GM23338 (cell line): ENCODE measurements around the gene WDR31. TPM values are rescaled to one million over a fixed set of nuclear protein-coding genes. Genes with fewer than 3 reads are reported as not detected.

ENCODE experiments used
- ATAC-seq: fragments of 200-7000 bp; cut with Tn5 transposase; 3 replicates; pipeline ENCODE4 v1.9.1; 2020
- DNase-seq: peaks from one replicate; pipeline ENCODE4 v3.0.0-alpha.2; 2015; ENCODE audit warnings: low spot score
- H2AFZ ChIP-seq: fragments of 200-600 bp; sonication (generic); 2 replicates; pipeline ENCODE4 v1.8.0; 2016; ENCODE audit warnings: antibody characterized with exemption, mild to moderate bottlenecking, moderate library complexity
- H3F3A ChIP-seq: fragments of 200-600 bp; sonication (generic); replicated peaks from 2 replicates; pipeline ENCODE4 v1.8.0; 2017; ENCODE audit warnings: antibody characterized with exemption, mixed run types, low read depth
- H3K27ac ChIP-seq: fragments of 200-600 bp; sonication (generic); 2 replicates; pipeline ENCODE4 v1.6.1; 2016; ENCODE audit warnings: low read depth
- H3K27me3 ChIP-seq: fragments of 200-600 bp; sonication (generic); 2 replicates; pipeline ENCODE4 v1.8.0; 2016; ENCODE audit warnings: mild to moderate bottlenecking, mixed run types, moderate library complexity; ENCODE audit not compliant: insufficient read depth
- H3K36me3 ChIP-seq: fragments of 200-600 bp; sonication (generic); 2 replicates; pipeline ENCODE4 v1.8.0; 2016; ENCODE audit warnings: mild to moderate bottlenecking; ENCODE audit not compliant: insufficient read depth
- H3K4me1 ChIP-seq: fragments of 200-600 bp; sonication (generic); 2 replicates; pipeline ENCODE4 v1.8.0; 2016; ENCODE audit warnings: mild to moderate bottlenecking, moderate library complexity; ENCODE audit not compliant: insufficient read depth
- H3K4me2 ChIP-seq: fragments of 200-600 bp; sonication (generic); 2 replicates; pipeline ENCODE4 v1.7.1; 2017; ENCODE audit warnings: mixed run types
- H3K4me3 ChIP-seq: fragments of 200-600 bp; sonication (generic); 2 replicates; pipeline ENCODE4 v1.6.1; 2016; ENCODE audit warnings: mixed run types
- H3K79me2 ChIP-seq: fragments of 200-600 bp; sonication (generic); replicated peaks from 2 replicates; pipeline ENCODE4 v1.8.0; 2017; ENCODE audit warnings: mild to moderate bottlenecking; ENCODE audit not compliant: insufficient read depth
- H3K9me2 ChIP-seq: fragments of 200-600 bp; sonication (generic); 2 replicates; pipeline ENCODE4 v1.8.0; 2017; ENCODE audit not compliant: insufficient read depth
- H4K20me1 ChIP-seq: fragments of 200-600 bp; sonication (generic); replicated peaks from 2 replicates; pipeline ENCODE4 v1.8.0; 2017; ENCODE audit warnings: mild to moderate bottlenecking; ENCODE audit not compliant: insufficient read depth
- H3K27ac Mint-ChIP-seq: 2 replicates; pipeline ENCODE4 v1.8.0; 2020; ENCODE audit warnings: inconsistent platforms, mild to moderate bottlenecking, moderate library complexity, mixed read lengths
- H3K27me3 Mint-ChIP-seq: 3 replicates; pipeline ENCODE4 v1.8.0; 2022; ENCODE audit warnings: low read depth, mild to moderate bottlenecking, moderate library complexity, mixed read lengths, inconsistent platforms; ENCODE audit not compliant: insufficient read depth, poor library complexity
- H3K36me3 Mint-ChIP-seq: 3 replicates; pipeline ENCODE4 v1.8.0; 2021; ENCODE audit warnings: low read depth, mild to moderate bottlenecking, inconsistent platforms, moderate library complexity, mixed read lengths
- H3K4me1 Mint-ChIP-seq: 3 replicates; pipeline ENCODE4 v1.8.0; 2020; ENCODE audit warnings: mild to moderate bottlenecking, inconsistent platforms, mixed read lengths
- H3K4me3 Mint-ChIP-seq: 3 replicates; pipeline ENCODE4 v1.8.0; 2021; ENCODE audit warnings: moderate library complexity, mild to moderate bottlenecking, inconsistent platforms, mixed read lengths
- H3K9me3 Mint-ChIP-seq: 3 replicates; pipeline ENCODE4 v1.8.0; 2020; ENCODE audit warnings: moderate library complexity, mild to moderate bottlenecking, inconsistent platforms, mixed read lengths
- CREB1 ChIP-seq: fragments of 250-450 bp; sonication (Bioruptor Pico); IDR thresholded peaks from 2 replicates; pipeline ENCODE4 v1.5.0; 2020; ENCODE audit warnings: low read depth, mild to moderate bottlenecking, moderate library complexity
- ETS1 ChIP-seq: IDR thresholded peaks from 2 replicates; pipeline ENCODE4 v1.6.1; 2016; ENCODE audit warnings: antibody characterized with exemption
- EZH2 ChIP-seq: fragments of 200-600 bp; sonication (generic); IDR thresholded peaks from one replicate; pipeline ENCODE4 v1.8.0; 2017; ENCODE audit warnings: antibody characterized with exemption, mild to moderate bottlenecking, low read depth; ENCODE audit not compliant: unreplicated experiment
- EZH2phosphoT487 ChIP-seq: fragments of 200-600 bp; sonication (generic); IDR thresholded peaks from one replicate; pipeline ENCODE4 v1.8.1; 2018; ENCODE audit warnings: antibody characterized with exemption; ENCODE audit not compliant: unreplicated experiment
- JUNB ChIP-seq: IDR thresholded peaks from one replicate; pipeline ENCODE4 v1.6.1; 2016; ENCODE audit warnings: antibody characterized with exemption; ENCODE audit not compliant: unreplicated experiment
- NANOG ChIP-seq: IDR thresholded peaks from 2 replicates; pipeline ENCODE4 v1.6.1; 2016; ENCODE audit warnings: antibody characterized with exemption, borderline replicate concordance
- POLR2AphosphoS5 ChIP-seq: IDR thresholded peaks from 2 replicates; pipeline ENCODE4 v1.6.1; 2016; ENCODE audit warnings: antibody characterized with exemption, low read depth
- STAT1 ChIP-seq: IDR thresholded peaks from one replicate; pipeline ENCODE4 v1.6.1; 2016; ENCODE audit warnings: antibody characterized with exemption; ENCODE audit not compliant: unreplicated experiment
- ZNF114 ChIP-seq: fragments of 250-450 bp; sonication (Bioruptor Pico); IDR thresholded peaks from 2 replicates; pipeline ENCODE4 v1.5.0; 2020; ENCODE audit warnings: mild to moderate bottlenecking, moderate library complexity
- polyA plus RNA-seq: library from polyadenylated mRNA; unstranded; fragments of >200 nt; fragmentation: Nextera tagmentation; extraction: Ambion mirVana; gene quantifications from 2 replicates; pipeline ENCODE4 v1.2.1, GENCODE V29; 2016
- total RNA-seq: library from RNA; depleted of rRNA; stranded (reverse); fragments of >200 nt; shearing (Covaris generic); gene quantifications from 2 replicates; pipeline ENCODE4 v1.2.3, GENCODE V29; 2014

The WDR31 gene
- total and polyA plus RNA-seq, 2 experiments from 2014 or later = 0.13 to 0.63 TPM

GRCh38 chr9:113350107-113350661 is 10.1 kb upstream of the WDR31 start:
- H3K4me3 ChIP-seq = peak overlapping the region; percentile 79
- Mint-ChIP-seq H3K9me3 (no peaks in the 10 kb centered on the region), H3K4me3 (peak overlapping the region; percentile 81), H3K27me3 (peaks cover 19% of the 10 kb centered on the region), H3K27ac (no peak overlapping the region), H3K36me3 (no peaks in the 10 kb centered on the region), H3K4me1 (peaks cover 16% of the 10 kb centered on the region)
- H3K9me2 ChIP-seq = peaks cover 2% of the 10 kb centered on the region; the same call in 1 of the 2 replicates
- no peak for TF ChIP-seq ZNF114 (CRISPR knock-in tag)
- no peak for TF ChIP-seq JUNB
- no peak for TF ChIP-seq STAT1
- TF ChIP-seq ETS1 = no peak
- no peak for TF ChIP-seq CREB1 (CRISPR knock-in tag)
- no peak for TF ChIP-seq EZH2phosphoT487
- TF ChIP-seq EZH2 = no peak
- TF ChIP-seq NANOG = no peak
- peak overlapping the region; percentile 80 for H3K4me2 ChIP-seq
- no peaks in the 10 kb centered on the region for H4K20me1 ChIP-seq
- H3K79me2 ChIP-seq = no peaks in the 10 kb centered on the region
- H3K4me1 ChIP-seq = peaks cover 16% of the 10 kb centered on the region; the same call in 1 of the 2 replicates
- H3K27ac ChIP-seq = no peak overlapping the region
- no peaks in the 10 kb centered on the region for H3K36me3 ChIP-seq
- peak overlapping the region; percentile 90 for H2AFZ ChIP-seq
- H3F3A ChIP-seq = no peaks in the 10 kb centered on the region
- ATAC-seq (peak; percentile 12), DNase-seq (no peak)
- peaks cover 28% of the 10 kb centered on the region for H3K27me3 ChIP-seq

GRCh38 chr9:113349445-113350094 is 9.5 kb upstream of the WDR31 start, which contains the start of gene BSPRY:
Gene BSPRY (plus strand): TSS chr9:113349541. CDS start chr9:113349580, 39 bp downstream.
- peak within 1 kb of the TSS; percentile 80 for H3K4me2 ChIP-seq
- peak within 1 kb of the TSS; percentile 90 for H2AFZ ChIP-seq

More at GRCh38 chr9:113349445-113350094, 9.5 kb upstream of the WDR31 start, which contains the start of gene BSPRY:
- Histone ChIP-seq H3K79me2 (no peaks in the 10 kb centered on the region), H4K20me1 (no peaks in the 10 kb centered on the region), H3K4me3 (peak within 1 kb of the TSS; percentile 79), H3K9me2 (peaks cover 2% of the 10 kb centered on the region; the same call in 1 of the 2 replicates), H3K27me3 (peaks cover 28% of the 10 kb centered on the region), H3K36me3 (no peaks in the 10 kb centered on the region), H3F3A (no peaks in the 10 kb centered on the region), H3K27ac (no peak within 1 kb of the TSS), H3K4me1 (peaks cover 16% of the 10 kb centered on the region; the same call in 1 of the 2 replicates)
- Mint-ChIP-seq H3K9me3 (no peaks in the 10 kb centered on the region), H3K27ac (no peak within 1 kb of the TSS), H3K27me3 (peaks cover 19% of the 10 kb centered on the region), H3K4me3 (peak within 1 kb of the TSS; percentile 81), H3K4me1 (peaks cover 16% of the 10 kb centered on the region), H3K36me3 (no peaks in the 10 kb centered on the region)
- DNase-seq (peak; percentile 71), ATAC-seq (peak; percentile 88)
- TF ChIP-seq CREB1 (CRISPR knock-in tag) (0 out of 2 replicates have a peak, but pooled peaks have one; percentile 38), ZNF114 (CRISPR knock-in tag) (no peak), POLR2AphosphoS5 (peak; percentile 37; the same call in 1 of the 2 replicates)
